T-helper 17 cell (primary cell): Measurements from ENCODE around the gene SMARCB1. TPM values are rescaled to one million over a fixed set of nuclear protein-coding genes. Genes with fewer than 3 reads are reported as not detected.
A peak's percentile ranks its signal among the peaks of the same experiment; 100 is the strongest.

Source experiments
- ATAC-seq: fragments of 150-1000 bp; cut with Tn5 transposase; 2 replicates; pipeline ENCODE4 v1.10.0; 2021; ENCODE audit warnings: mild to moderate bottlenecking, moderate library complexity
- DNase-seq, 3 donors: peaks; one replicate each; pipeline versions ENCODE4 v3.0.0 to v3.0.0-alpha.2; 2020 to 2021
- H3K9me3 ChIP-seq: one replicate; pipeline ENCODE4 v1.7.0; 2013; ENCODE audit warnings: low read length, mild to moderate bottlenecking; ENCODE audit not compliant: control insufficient read depth, poor library complexity, severe bottlenecking
- H3K27ac Mint-ChIP-seq: one replicate; pipeline ENCODE4 v1.8.0; 2022; ENCODE audit warnings: mild to moderate bottlenecking, moderate library complexity, mixed read lengths
- H3K27me3 Mint-ChIP-seq: one replicate; pipeline ENCODE4 v1.8.0; 2022; ENCODE audit warnings: mixed read lengths
- H3K36me3 Mint-ChIP-seq: one replicate; pipeline ENCODE4 v1.8.0; 2022; ENCODE audit warnings: low read depth, mixed read lengths
- H3K4me1 Mint-ChIP-seq: one replicate; pipeline ENCODE4 v1.8.0; 2022; ENCODE audit warnings: mild to moderate bottlenecking, mixed read lengths
- H3K4me3 Mint-ChIP-seq: one replicate; pipeline ENCODE4 v1.8.0; 2022; ENCODE audit warnings: mild to moderate bottlenecking, moderate library complexity, mixed read lengths
- total RNA-seq, 4 donors: library from RNA in 2 of 4; stranded (reverse) in 2 of 4; gene quantifications; one replicate each; pipeline ENCODE4 v1.2.3 and lab custom pipeline; 2022 to 2026

Gene SMARCB1
- total RNA-seq, 2 donors from 2014 or later, result 45.0 to 53.6 TPM

DNA sequence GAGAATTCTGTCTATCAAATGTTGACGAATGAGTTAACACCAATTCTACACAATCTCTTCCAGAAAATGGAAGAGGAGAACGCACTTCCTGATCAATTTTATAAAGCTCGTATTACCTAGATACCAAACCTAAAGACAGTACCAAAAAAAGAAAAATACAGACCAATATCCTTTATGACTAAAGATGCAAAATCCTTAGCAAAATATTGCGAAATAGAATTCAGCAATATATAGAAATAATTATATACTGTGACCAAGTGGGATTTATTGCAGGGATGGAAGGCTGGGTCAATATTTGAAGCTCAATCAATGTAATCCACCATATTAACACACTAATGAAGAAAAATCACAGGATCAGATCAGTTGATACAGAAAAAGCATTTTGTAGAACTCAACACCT is 25.6 kb downstream of the SMARCB1 start:
- ATAC-seq (no peak), DNase-seq (no peak)
- Mint-ChIP-seq H3K27ac (no peak overlapping the region), H3K36me3 (peaks cover 8% of the 10 kb centered on the region), H3K27me3 (no peaks in the 10 kb centered on the region), H3K4me3 (no peak overlapping the region), H3K4me1 (peaks cover 3% of the 10 kb centered on the region)
- H3K9me3 ChIP-seq, result no peaks in the 10 kb centered on the region

DNA sequence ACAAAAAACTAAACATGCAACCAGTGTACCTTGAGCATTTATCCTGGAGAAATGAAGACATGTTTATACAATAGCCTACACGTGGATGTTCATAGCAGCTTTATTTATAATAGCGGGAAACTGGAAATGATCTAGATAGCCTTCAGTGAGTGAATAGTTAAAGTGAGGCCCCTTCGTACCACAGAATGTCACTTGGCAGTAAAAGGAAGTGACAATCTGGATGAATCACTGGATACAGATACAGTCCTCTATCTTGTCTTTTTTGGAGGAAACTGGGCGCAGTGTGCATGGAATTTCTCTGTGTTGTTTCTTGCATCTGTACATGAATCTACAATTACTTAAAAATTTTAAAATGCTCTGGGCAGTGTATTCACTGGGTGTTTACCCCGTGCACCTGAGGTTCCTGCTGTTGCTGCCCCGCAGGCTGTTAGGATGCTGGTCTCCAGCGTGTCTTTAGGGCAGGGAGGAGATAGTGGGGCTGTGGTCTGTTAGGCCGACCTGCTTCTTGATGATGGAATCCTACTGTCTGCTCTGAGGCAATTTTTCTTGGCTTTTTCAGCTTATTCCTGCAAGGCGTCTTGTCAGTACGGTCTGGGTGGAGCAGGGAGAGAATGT is 28.9 kb downstream of the SMARCB1 start:
- Mint-ChIP-seq H3K27ac (no peak overlapping the region), H3K4me3 (no peak overlapping the region), H3K4me1 (peaks cover 6% of the 10 kb centered on the region), H3K36me3 (peaks cover 7% of the 10 kb centered on the region), H3K27me3 (no peaks in the 10 kb centered on the region)
- DNase-seq (no peak), ATAC-seq (no peak)
- H3K9me3 ChIP-seq, result no peaks in the 10 kb centered on the region

DNA sequence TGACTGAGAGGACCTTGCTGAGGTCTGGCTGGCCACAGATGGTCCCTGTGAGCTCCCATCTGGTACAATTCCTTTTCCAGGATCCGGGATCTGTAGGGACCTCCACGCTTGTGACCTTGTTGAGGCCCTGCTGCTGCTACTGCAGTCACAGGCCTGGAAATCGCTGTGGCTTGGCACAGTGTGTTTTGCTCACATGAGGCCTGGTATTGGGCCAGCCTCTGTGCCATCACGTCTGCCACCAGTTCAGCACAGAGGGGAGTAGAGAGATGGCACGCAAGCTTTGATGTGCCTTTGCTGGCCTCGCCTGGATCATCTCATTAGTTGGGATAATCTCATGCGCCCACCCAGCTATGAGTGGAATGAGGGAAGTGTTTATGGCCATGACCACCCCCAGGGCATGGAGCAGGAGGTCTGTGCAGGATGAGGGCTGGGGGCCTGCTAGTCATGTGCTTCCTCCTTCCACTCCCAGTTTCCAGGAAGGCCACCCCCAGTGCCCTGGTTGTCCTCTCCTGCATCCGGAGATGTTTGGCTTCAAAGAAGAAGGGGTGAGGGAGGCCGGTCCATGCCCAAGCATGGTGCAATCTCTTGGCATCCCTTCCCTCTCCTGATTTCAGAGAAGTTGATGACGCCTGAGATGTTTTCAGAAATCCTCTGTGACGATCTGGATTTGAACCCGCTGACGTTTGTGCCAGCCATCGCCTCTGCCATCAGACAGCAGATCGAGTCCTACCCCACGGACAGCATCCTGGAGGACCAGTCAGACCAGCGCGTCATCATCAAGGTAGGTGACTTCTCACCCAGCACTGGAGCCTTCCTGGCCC is 29.6 kb downstream of the SMARCB1 start:
- H3K9me3 ChIP-seq, result no peaks in the 10 kb centered on the region
- no peak overlapping the region for H3K27ac Mint-ChIP-seq
- peaks cover 9% of the 10 kb centered on the region for H3K4me1 Mint-ChIP-seq
- ATAC-seq (no peak), DNase-seq (no peak)
- H3K4me3 Mint-ChIP-seq, result no peak overlapping the region
- H3K36me3 Mint-ChIP-seq, result peaks cover 7% of the 10 kb centered on the region
- H3K27me3 Mint-ChIP-seq, result no peaks in the 10 kb centered on the region

DNA sequence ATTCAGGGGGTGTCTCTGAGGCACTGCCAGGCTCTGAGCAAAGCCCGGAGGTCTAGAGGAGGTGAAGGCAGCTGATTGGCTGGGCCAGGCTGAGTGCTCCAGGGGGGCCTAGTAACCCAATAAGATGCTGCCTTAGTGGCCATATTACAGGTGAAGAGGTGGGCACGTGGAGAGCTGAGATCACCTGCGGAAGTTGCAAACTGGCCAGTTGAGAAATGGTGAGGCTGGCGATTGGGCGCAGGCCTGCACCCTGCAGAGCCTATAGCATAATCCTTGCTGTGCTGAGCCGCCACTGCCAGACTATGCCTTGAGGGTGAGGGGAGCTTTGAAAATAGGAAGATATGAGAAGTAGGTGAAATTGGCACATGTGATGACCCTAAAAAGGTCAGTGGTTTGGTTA is 30.4 kb downstream of the SMARCB1 start:
- H3K36me3 Mint-ChIP-seq, result peaks cover 5% of the 10 kb centered on the region
- no peak overlapping the region for H3K4me3 Mint-ChIP-seq
- peaks cover 6% of the 10 kb centered on the region for H3K4me1 Mint-ChIP-seq
- no peak overlapping the region for H3K27ac Mint-ChIP-seq
- ATAC-seq (no peak), DNase-seq (no peak)
- no peaks in the 10 kb centered on the region for H3K9me3 ChIP-seq
- no peaks in the 10 kb centered on the region for H3K27me3 Mint-ChIP-seq

DNA sequence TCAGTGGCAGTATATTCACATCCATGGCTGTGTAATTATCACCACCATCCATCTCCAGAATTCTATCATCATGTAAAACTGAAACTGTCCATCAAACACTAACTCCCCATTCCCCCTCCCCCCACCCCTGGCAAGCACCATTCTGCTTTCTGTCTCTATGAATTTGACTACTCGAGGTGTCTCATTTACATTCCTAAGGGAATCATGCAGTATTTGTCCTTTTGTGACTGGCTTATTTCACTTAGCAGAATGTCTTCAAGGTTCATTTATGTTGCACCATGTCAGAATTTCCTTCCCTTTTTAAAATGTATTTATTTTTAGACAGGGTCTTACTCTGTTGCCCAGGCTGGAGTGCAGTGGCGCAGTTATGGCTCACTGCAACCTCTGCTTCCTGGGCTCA is 31.8 kb downstream of the SMARCB1 start:
- Mint-ChIP-seq H3K36me3 (peaks cover 5% of the 10 kb centered on the region), H3K4me3 (no peak overlapping the region), H3K27me3 (no peaks in the 10 kb centered on the region), H3K4me1 (peaks cover 6% of the 10 kb centered on the region), H3K27ac (no peak overlapping the region)
- DNase-seq (no peak), ATAC-seq (no peak)
- no peaks in the 10 kb centered on the region for H3K9me3 ChIP-seq

DNA sequence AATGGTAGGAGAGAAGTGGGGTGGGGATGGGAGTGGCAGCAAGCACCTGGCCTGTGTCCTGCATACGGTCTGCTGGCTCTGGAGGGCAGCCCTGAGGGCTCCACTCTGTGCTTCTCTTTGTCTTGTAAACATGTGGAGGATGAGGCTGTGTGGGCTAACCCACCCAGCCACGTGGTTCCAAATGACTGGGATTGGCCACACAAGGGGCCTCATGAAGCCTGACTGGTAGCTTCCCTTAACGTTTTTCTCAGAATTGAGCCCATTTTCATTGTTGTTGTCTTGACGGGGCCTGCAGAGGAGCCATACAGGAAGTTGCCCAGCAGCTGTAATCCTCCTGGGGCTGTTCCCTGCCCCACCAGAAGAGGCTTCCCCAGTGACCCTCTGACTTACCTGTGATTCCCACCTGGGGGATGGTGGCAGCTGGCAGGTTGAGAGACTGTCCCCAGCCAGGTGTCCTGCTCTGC is 34.0 kb downstream of the SMARCB1 start:
- H3K9me3 ChIP-seq, result no peaks in the 10 kb centered on the region
- Mint-ChIP-seq H3K4me3 (no peak overlapping the region), H3K27me3 (no peaks in the 10 kb centered on the region), H3K27ac (peak overlapping the region; percentile 8), H3K36me3 (peaks cover 5% of the 10 kb centered on the region), H3K4me1 (peaks cover 6% of the 10 kb centered on the region)
- DNase-seq, result no peak
- ATAC-seq, result no peak

DNA sequence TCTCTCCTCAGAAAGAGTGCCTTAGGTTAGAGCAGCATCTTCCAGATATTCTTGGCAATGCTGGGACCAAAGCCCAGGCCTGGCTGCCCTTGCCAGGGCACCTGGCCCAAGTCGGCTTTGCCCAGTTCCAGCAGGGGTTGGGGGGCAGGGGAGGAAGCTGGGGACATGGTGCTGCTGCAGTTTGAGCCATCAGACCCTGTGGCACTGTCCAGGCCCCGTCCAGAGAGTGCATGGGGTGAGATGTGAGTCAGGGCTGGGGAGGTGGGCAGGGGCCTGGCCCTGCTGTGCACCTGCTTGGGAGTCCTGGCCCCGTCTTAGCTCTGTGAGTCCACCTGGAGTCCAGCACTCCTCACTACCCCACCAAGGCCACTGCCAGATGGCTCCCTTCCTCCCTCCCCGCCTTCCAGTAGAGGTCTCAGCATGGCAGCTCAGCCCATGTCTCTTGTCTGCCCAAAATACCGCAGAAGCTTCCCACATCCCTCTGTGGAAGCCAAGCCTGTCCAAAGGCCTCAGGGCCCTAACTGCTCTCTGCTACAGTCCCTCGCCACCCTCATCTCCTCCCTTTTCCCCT is 35.4 kb downstream of the SMARCB1 start:
- no peak for DNase-seq
- H3K27me3 Mint-ChIP-seq, result no peaks in the 10 kb centered on the region

DNA sequence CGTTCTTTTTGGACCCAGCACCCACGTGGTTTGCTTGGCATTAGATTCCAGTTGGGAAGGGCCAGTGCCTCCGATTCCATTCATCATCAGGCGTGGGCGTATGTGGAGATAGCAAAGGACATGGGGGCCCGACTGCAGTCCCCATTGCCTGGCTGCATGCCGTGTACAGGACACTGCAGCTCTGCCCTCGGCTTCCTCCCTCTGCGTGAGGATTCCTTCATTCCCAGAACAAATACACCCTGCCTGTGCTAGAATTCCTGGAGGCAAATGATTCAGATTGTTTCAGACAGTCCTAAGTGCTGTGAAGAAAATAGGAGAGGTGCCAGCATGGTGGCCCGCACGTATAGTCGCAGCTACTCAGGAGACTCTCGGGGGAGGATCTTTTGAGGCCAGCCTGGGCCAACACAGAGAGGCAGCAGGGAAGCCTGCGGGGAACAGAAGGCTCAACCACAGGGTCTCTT is 36.6 kb downstream of the SMARCB1 start:
- no peak for DNase-seq
- Mint-ChIP-seq H3K27me3 (no peaks in the 10 kb centered on the region), H3K4me1 (peaks cover 6% of the 10 kb centered on the region), H3K4me3 (no peak overlapping the region), H3K27ac (peak overlapping the region; percentile 66), H3K36me3 (no peaks in the 10 kb centered on the region)
- H3K9me3 ChIP-seq, result no peaks in the 10 kb centered on the region
- ATAC-seq, result no peak

More for the DNA sequence above, 35.4 kb downstream of the SMARCB1 start:
- no peak for ATAC-seq
- no peaks in the 10 kb centered on the region for H3K9me3 ChIP-seq
- H3K4me1 Mint-ChIP-seq, result peaks cover 6% of the 10 kb centered on the region
- H3K4me3 Mint-ChIP-seq, result no peak overlapping the region
- H3K27ac Mint-ChIP-seq, result peak overlapping the region; percentile 66
- H3K36me3 Mint-ChIP-seq, result peaks cover 2% of the 10 kb centered on the region

DNA sequence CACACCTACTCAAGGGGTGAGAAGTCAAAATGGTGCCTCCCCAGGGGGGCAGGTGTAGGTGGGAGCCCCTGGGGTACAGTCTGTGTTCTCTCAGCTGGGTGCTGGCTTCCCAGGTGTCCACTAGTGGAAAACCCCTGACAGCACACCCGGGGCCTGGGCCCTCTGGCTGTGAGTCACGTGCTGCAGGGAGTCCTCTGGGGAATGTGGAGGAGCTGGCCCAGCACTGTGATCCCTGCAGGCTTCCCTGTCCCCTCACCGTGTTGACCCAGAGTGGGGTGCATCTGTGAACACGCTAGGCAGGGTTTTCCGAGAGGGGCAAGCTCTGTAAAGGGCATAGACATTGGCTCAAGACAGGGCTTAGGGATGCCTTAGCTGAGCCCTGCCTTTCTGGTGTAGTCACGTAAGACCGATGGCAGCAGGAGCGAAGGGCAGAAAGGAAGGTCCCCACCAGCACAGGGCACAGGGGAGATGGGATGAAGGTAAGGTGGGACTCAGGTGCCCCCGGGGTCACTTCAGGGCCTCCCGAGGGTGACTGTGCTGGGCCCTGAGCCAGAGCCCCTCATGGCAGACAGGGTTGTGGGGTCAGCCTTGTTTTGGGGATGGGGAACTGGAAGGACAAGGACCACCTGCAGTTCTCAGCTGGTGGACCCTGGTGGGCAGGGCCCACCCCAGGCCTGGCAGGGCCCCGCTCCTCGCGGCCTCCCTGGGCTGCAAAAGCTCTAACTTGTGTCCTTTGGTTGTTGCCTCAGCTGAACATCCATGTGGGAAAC is 37.9 kb downstream of the SMARCB1 start:
- no peak for ATAC-seq
- Mint-ChIP-seq H3K27ac (no peak overlapping the region), H3K27me3 (no peaks in the 10 kb centered on the region), H3K4me1 (peaks cover 13% of the 10 kb centered on the region), H3K4me3 (no peak overlapping the region), H3K36me3 (peaks cover 2% of the 10 kb centered on the region)
- no peaks in the 10 kb centered on the region for H3K9me3 ChIP-seq
- no peak for DNase-seq

DNA sequence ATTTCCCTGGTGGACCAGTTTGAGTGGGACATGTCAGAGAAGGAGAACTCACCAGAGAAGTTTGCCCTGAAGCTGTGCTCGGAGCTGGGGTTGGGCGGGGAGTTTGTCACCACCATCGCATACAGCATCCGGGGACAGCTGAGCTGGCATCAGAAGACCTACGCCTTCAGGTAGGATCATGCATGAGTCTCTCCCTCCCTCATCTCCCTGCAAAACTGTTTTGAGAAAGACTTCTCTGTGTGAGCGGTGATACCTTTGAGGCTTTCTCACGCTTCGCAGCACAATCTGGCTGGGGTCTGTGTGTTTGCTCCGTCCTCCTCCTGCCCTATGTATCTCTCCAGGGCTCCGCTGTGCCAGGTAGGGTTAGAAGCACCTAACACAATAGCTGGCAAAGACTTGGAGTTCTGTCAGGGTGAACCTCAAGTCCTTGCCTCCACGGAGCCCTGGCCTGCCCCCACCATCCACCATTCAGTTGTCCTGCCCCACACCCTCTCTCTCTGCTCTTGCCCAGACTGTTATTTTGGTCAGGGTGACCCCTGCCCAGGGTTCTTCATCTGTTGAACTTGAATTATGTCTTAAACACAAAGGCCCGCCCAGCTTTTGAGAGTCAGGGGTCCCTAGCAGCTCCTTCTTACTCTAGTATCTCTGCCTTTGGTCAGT is 38.6 kb downstream of the SMARCB1 start:
- H3K36me3 Mint-ChIP-seq, result peaks cover 2% of the 10 kb centered on the region
- no peaks in the 10 kb centered on the region for H3K27me3 Mint-ChIP-seq
- no peak overlapping the region for H3K4me3 Mint-ChIP-seq
- DNase-seq, result no peak
- H3K9me3 ChIP-seq, result no peaks in the 10 kb centered on the region
- ATAC-seq, result no peak
- peaks cover 16% of the 10 kb centered on the region for H3K4me1 Mint-ChIP-seq
- peak overlapping the region; percentile 9 for H3K27ac Mint-ChIP-seq

DNA sequence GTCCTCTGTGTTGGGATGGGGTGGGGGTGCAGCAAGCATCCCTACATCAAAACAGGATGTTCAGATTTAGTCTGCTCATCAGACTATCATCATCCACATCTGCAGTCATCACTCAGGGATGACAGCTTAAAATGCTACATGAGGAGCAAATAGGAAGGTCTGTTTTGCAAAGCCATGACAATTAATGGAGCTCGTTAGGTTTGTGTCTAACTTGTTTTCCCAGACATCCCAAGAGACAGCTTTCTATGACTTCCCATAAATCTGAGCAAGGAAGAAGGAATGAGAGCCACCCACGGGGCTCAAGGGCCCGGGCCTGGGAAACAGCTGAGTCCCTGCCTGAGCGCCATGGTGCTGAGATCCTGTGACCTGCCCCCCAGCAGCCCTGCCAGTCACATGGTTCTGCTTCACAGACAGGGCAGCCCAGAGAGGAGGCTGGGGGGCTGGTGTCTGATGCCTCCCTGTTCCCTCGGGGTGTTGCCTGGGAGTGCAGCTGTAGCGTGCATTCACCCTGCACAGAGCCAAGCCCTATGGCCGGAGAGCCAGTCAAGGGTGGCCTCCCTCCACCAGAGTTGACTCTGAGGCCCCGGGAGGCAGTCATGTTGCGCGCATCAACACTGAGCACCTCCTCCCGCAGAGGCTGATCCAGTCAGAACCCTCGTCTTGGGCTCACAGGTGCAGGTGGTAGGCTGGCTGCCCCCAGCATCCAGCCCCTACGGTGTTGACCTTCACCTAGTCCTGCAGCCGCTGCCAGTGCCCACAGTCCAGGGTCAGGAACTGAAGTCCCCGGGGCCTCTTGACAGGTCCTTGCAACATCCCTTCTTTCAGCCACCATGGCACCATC is 40.0 kb downstream of the SMARCB1 start:
- Mint-ChIP-seq H3K27me3 (no peaks in the 10 kb centered on the region), H3K27ac (peak overlapping the region; percentile 9), H3K4me1 (peaks cover 13% of the 10 kb centered on the region), H3K4me3 (peak overlapping the region; percentile 25), H3K36me3 (peaks cover 3% of the 10 kb centered on the region)
- ATAC-seq (no peak), DNase-seq (no peak)
- no peaks in the 10 kb centered on the region for H3K9me3 ChIP-seq
